Right atrium auricular region (tissue), 2 donors: Measurements from ENCODE around the gene FANCD2OS. TPM values are rescaled to one million over a fixed set of nuclear protein-coding genes. Genes with fewer than 3 reads are reported as not detected.
"Not testable (repeated sequence)": the region's sequence is repeated elsewhere in the genome, so short reads cannot be mapped to it uniquely, and the experiment has no call there.

Source experiments
- DNase-seq: peaks from one replicate; pipeline ENCODE4 v3.0.0-alpha.2; 2019; ENCODE audit warnings: low spot score
- H3K27ac ChIP-seq, 2 donors: fragments of 200-600 bp; sonication (generic); 1 replicate in 1 of 2; 2 replicates in 1 of 2; pipeline ENCODE4 v1.5.1; 2016 to 2019
- H3K27me3 ChIP-seq, 2 donors: fragments of 200-600 bp; sonication (generic); one replicate each; pipeline versions ENCODE4 v1.5.1 to v1.6.0; 2017 to 2019
- H3K36me3 ChIP-seq: fragments of 200-600 bp; sonication (generic); one replicate; pipeline ENCODE4 v1.5.1; 2016
- H3K4me1 ChIP-seq, 2 donors: fragments of 200-600 bp; sonication (generic); one replicate each; pipeline versions ENCODE4 v1.5.1 to v1.6.0; 2017 to 2019
- H3K4me3 ChIP-seq, 2 donors: fragments of 200-600 bp; sonication (generic); 1 replicate in 1 of 2; 2 replicates in 1 of 2; pipeline ENCODE4 v1.5.1; 2017 to 2019; ENCODE audit warnings: mild to moderate bottlenecking in 1 of 2, moderate library complexity in 1 of 2
- H3K9me3 ChIP-seq, 2 donors: fragments of 200-600 bp; sonication (generic); one replicate each; pipeline ENCODE4 v1.5.1; 2019
- CTCF ChIP-seq, 2 donors: fragments of 200-600 bp; sonication (generic); IDR thresholded peaks; one replicate each; pipeline ENCODE4 v1.5.1; 2019; ENCODE audit warnings: antibody characterized with exemption in 2 of 2
- total RNA-seq, 2 donors: library from RNA; depleted of rRNA; stranded (reverse); fragments of >200 nt; gene quantifications; one replicate each; pipeline ENCODE4 v1.1.0, GENCODE V29; 2016

The FANCD2OS gene
- total RNA-seq, 2 donors from 2014 or later = not detected

- Histone ChIP-seq H3K4me1 (no peaks in the 10 kb centered on the region), H3K27ac (no peak overlapping the region), H3K27me3 (no peaks in the 10 kb centered on the region), H3K36me3 (no peaks in the 10 kb centered on the region), H3K9me3 (no peaks in the 10 kb centered on the region), H3K4me3 (no peak overlapping the region)
- no peak for TF ChIP-seq CTCF (IDR thresholded peaks at IDR 0.05)
- no peak for DNase-seq
Observed at GRCh38 chr3:10136426-10137005, 28.5 kb upstream of the FANCD2OS start.

GRCh38 chr3:10135872-10136271 is 27.8 kb upstream of the FANCD2OS start:
- H3K9me3 ChIP-seq, DNase-seq, H3K36me3 ChIP-seq, H3K27me3 ChIP-seq, H3K4me1 ChIP-seq, H3K4me3 ChIP-seq, H3K27ac ChIP-seq: not testable (repeated sequence)

GRCh38 chr3:10122724-10123123 is 14.7 kb upstream of the FANCD2OS start:
- H3K36me3 ChIP-seq = peaks cover 29% of the 10 kb centered on the region
- H3K27me3 ChIP-seq = no peaks in the 10 kb centered on the region
- no peak overlapping the region for H3K27ac ChIP-seq
- H3K9me3 ChIP-seq = no peaks in the 10 kb centered on the region
- no peak overlapping the region for H3K4me3 ChIP-seq
- TF ChIP-seq CTCF (IDR thresholded peaks at IDR 0.05) = no peak
- DNase-seq = no peak
- peaks cover 0 to 9% of the 10 kb centered on the region in 2 donors for H3K4me1 ChIP-seq

- H3K27ac ChIP-seq = no peak overlapping the region
- no peaks in the 10 kb centered on the region for H3K9me3 ChIP-seq
- peaks cover 0 to 20% of the 10 kb centered on the region in 2 donors for H3K4me1 ChIP-seq
- peaks cover 15% of the 10 kb centered on the region for H3K36me3 ChIP-seq
- no peak for DNase-seq
- no peak overlapping the region for H3K4me3 ChIP-seq
- TF ChIP-seq CTCF (IDR thresholded peaks at IDR 0.05) = no peak
- H3K27me3 ChIP-seq = no peaks in the 10 kb centered on the region
Observed at GRCh38 chr3:10121064-10121463, 13.0 kb upstream of the FANCD2OS start.

- Histone ChIP-seq H3K4me3 (no peak overlapping the region), H3K9me3 (no peaks in the 10 kb centered on the region), H3K27ac (no peak overlapping the region), H3K36me3 (peaks cover 4% of the 10 kb centered on the region), H3K27me3 (no peaks in the 10 kb centered on the region), H3K4me1 (peaks cover 0 to 25% of the 10 kb centered on the region in 2 donors)
- TF ChIP-seq CTCF (IDR thresholded peaks at IDR 0.05) = no peak
- no peak for DNase-seq
Observed at GRCh38 chr3:10119376-10119775, 11.3 kb upstream of the FANCD2OS start.

- H3K27me3 ChIP-seq = no peaks in the 10 kb centered on the region
- peak overlapping the region in 1 of 2 donors; percentile 95 for H3K4me3 ChIP-seq
- no peaks in the 10 kb centered on the region for H3K36me3 ChIP-seq
- DNase-seq = no peak
- H3K27ac ChIP-seq = no peak overlapping the region
- H3K4me1 ChIP-seq = peaks cover 0 to 25% of the 10 kb centered on the region in 2 donors
- no peaks in the 10 kb centered on the region for H3K9me3 ChIP-seq
- no peak for TF ChIP-seq CTCF (IDR thresholded peaks at IDR 0.05)
Observed at GRCh38 chr3:10116928-10117327, 8.9 kb upstream of the FANCD2OS start.
